Measurements from ENCODE around the gene PEX3.

DNA sequence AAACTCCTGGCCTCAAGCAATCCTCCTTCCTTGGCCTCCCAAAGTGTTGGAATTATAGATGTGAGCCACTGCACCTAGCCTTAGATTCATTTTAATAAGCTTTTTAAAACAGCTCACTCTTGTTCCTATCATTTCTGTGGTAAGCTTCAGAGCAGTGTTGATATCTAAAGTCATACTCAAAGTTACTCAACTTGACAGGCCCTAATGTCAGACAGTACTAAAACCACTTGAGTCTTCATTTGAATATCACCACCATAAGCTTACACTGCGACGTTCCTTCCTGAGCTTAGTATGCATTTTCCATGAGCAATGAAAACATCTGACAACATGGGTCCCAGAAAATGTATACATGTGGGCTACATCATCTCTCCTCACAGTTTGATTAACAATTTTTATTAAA is 54.9 kb downstream of the PEX3 start:
- TF ChIP-seq, protein P1, sequence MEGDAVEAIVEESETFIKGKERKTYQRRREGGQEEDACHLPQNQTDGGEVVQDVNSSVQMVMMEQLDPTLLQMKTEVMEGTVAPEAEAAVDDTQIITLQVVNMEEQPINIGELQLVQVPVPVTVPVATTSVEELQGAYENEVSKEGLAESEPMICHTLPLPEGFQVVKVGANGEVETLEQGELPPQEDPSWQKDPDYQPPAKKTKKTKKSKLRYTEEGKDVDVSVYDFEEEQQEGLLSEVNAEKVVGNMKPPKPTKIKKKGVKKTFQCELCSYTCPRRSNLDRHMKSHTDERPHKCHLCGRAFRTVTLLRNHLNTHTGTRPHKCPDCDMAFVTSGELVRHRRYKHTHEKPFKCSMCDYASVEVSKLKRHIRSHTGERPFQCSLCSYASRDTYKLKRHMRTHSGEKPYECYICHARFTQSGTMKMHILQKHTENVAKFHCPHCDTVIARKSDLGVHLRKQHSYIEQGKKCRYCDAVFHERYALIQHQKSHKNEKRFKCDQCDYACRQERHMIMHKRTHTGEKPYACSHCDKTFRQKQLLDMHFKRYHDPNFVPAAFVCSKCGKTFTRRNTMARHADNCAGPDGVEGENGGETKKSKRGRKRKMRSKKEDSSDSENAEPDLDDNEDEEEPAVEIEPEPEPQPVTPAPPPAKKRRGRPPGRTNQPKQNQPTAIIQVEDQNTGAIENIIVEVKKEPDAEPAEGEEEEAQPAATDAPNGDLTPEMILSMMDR (IDR thresholded peaks at IDR 0.05 in 8 of 11, conservative IDR thresholded peaks at IDR 0.05 in 3 of 11): no peak
- TF ChIP-seq POLR2A (IDR thresholded peaks at IDR 0.05): no peak
- no peak for TF ChIP-seq POLR2AphosphoS5 (IDR thresholded peaks at IDR 0.05)
